Astrocyte (in vitro differentiated cells and primary cell): ENCODE results near the gene PRDM15.

ENCODE experiments used
- EZH2 ChIP-seq: IDR thresholded peaks from 2 replicates; pipeline ENCODE4 v1.6.1; 2012; ENCODE audit warnings: mild to moderate bottlenecking, low read length, inconsistent platforms; ENCODE audit not compliant: insufficient read depth
- TF ChIP-seq, protein P1 (sequence below): IDR thresholded peaks from 2 replicates; pipeline ENCODE4 v1.5.1; 2011; ENCODE audit warnings: low read depth, mild to moderate bottlenecking, inconsistent platforms, low read length, moderate library complexity; ENCODE audit not compliant: insufficient read depth

DNA sequence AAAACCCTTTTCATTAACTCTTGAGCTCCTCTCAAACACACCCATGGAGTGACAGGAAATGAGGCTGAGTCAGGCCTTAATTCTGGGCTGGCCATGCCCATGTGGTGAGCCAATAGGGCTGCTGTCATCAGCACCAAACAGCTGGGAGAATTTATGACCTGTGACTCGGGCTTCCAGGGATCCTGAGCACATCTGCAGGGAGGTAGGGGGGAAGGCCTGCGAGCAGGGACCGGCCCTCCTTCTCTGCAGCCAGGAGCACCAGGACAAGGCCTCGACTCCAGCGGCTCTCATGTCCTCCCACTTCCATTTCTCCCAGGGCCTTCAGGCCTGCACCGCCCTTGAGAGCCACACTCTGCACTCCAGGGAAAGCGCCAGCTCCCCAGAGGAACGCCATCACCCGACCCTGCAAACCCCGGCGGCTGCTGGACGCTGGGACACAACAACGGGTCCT is 126.9 kb downstream of the PRDM15 start:
- TF ChIP-seq, protein P1, sequence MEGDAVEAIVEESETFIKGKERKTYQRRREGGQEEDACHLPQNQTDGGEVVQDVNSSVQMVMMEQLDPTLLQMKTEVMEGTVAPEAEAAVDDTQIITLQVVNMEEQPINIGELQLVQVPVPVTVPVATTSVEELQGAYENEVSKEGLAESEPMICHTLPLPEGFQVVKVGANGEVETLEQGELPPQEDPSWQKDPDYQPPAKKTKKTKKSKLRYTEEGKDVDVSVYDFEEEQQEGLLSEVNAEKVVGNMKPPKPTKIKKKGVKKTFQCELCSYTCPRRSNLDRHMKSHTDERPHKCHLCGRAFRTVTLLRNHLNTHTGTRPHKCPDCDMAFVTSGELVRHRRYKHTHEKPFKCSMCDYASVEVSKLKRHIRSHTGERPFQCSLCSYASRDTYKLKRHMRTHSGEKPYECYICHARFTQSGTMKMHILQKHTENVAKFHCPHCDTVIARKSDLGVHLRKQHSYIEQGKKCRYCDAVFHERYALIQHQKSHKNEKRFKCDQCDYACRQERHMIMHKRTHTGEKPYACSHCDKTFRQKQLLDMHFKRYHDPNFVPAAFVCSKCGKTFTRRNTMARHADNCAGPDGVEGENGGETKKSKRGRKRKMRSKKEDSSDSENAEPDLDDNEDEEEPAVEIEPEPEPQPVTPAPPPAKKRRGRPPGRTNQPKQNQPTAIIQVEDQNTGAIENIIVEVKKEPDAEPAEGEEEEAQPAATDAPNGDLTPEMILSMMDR: no peak
- TF ChIP-seq EZH2: no peak
